Activated T-helper 2 cell treated with anti-CD3 and anti-CD28 coated beads, Interferon-gamma antibody, Interleukin-2, Interleukin-4, amounts not matched to agents 10 μg/mL and 5 μg/mL and 100 μg/mL, durations not matched to agents 14 hours and 24 hours and 36 hours (primary cell): ENCODE results near the gene DNAH17. TPM values are rescaled to one million over a fixed set of nuclear protein-coding genes. Genes with fewer than 3 reads are reported as not detected.

Source experiments
- DNase-seq: peaks from one replicate; pipeline ENCODE4 v3.0.0; 2021; ENCODE audit warnings: low spot score
- H3K27ac Mint-ChIP-seq: one replicate; pipeline ENCODE4 v1.8.0; 2021; ENCODE audit warnings: mixed read lengths
- H3K27me3 Mint-ChIP-seq: one replicate; pipeline ENCODE4 v1.8.0; 2021; ENCODE audit warnings: low read depth, mixed read lengths
- H3K36me3 Mint-ChIP-seq: one replicate; pipeline ENCODE4 v1.8.0; 2021; ENCODE audit warnings: low read depth, mixed read lengths
- H3K4me1 Mint-ChIP-seq: one replicate; pipeline ENCODE4 v1.8.0; 2021; ENCODE audit warnings: low read depth, mixed read lengths
- H3K4me3 Mint-ChIP-seq: one replicate; pipeline ENCODE4 v1.8.0; 2021; ENCODE audit warnings: low read depth, mild to moderate bottlenecking, moderate library complexity, mixed read lengths
- H3K9me3 Mint-ChIP-seq: one replicate; pipeline ENCODE4 v1.8.0; 2021; ENCODE audit warnings: mixed read lengths
- intact Hi-C: fragments of 100-400 bp; cut with micrococcal nuclease; formaldehyde crosslinking; loops from one replicate; pipeline ENCODE4 v1.15.1; 2023
- total RNA-seq: library from RNA; stranded (reverse); gene quantifications from 2 replicates; pipeline ENCODE4 v1.2.3, GENCODE V29; 2022

The DNAH17 gene
- total RNA-seq, 1 donor from 2014 or later, result 0.30 TPM

GRCh38 chr17:78615631-78616030 lies 38.4 kb upstream of the DNAH17 start:
- intact Hi-C loops, result no loop called here
- no peak overlapping the region for H3K4me3 Mint-ChIP-seq
- H3K9me3 Mint-ChIP-seq, result no peaks in the 10 kb centered on the region
- H3K36me3 Mint-ChIP-seq, result no peaks in the 10 kb centered on the region
- H3K27ac Mint-ChIP-seq, result no peak overlapping the region
- no peaks in the 10 kb centered on the region for H3K4me1 Mint-ChIP-seq
- peaks cover 4% of the 10 kb centered on the region for H3K27me3 Mint-ChIP-seq
- no peak for DNase-seq

- Mint-ChIP-seq H3K27ac (no peak overlapping the region), H3K9me3 (no peaks in the 10 kb centered on the region), H3K4me3 (no peak overlapping the region), H3K27me3 (peaks cover 1% of the 10 kb centered on the region), H3K36me3 (no peaks in the 10 kb centered on the region), H3K4me1 (no peaks in the 10 kb centered on the region)
- DNase-seq, result no peak
- intact Hi-C loops, result no loop called here
Observed at GRCh38 chr17:78613416-78613815, 36.2 kb upstream of the DNAH17 start.

- no peaks in the 10 kb centered on the region for H3K4me1 Mint-ChIP-seq
- no peak for DNase-seq
- peaks cover 1% of the 10 kb centered on the region for H3K27me3 Mint-ChIP-seq
- intact Hi-C loops, result no loop called here
- H3K36me3 Mint-ChIP-seq, result no peaks in the 10 kb centered on the region
- no peak overlapping the region for H3K27ac Mint-ChIP-seq
- H3K9me3 Mint-ChIP-seq, result no peaks in the 10 kb centered on the region
- H3K4me3 Mint-ChIP-seq, result no peak overlapping the region
Observed at GRCh38 chr17:78611607-78612006, 34.4 kb upstream of the DNAH17 start.

GRCh38 chr17:78610951-78611511 lies 33.8 kb upstream of the DNAH17 start:
- Mint-ChIP-seq H3K36me3 (no peaks in the 10 kb centered on the region), H3K27ac (no peak overlapping the region), H3K9me3 (no peaks in the 10 kb centered on the region), H3K27me3 (peaks cover 1% of the 10 kb centered on the region), H3K4me3 (no peak overlapping the region), H3K4me1 (no peaks in the 10 kb centered on the region)
- DNase-seq, result no peak
- intact Hi-C loops, result no loop called here

- no peaks in the 10 kb centered on the region for H3K36me3 Mint-ChIP-seq
- no peak for DNase-seq
- peaks cover 1% of the 10 kb centered on the region for H3K27me3 Mint-ChIP-seq
- H3K4me3 Mint-ChIP-seq, result no peak overlapping the region
- no peaks in the 10 kb centered on the region for H3K9me3 Mint-ChIP-seq
- no peaks in the 10 kb centered on the region for H3K4me1 Mint-ChIP-seq
- H3K27ac Mint-ChIP-seq, result no peak overlapping the region
- intact Hi-C loops, result no loop called here
Observed at GRCh38 chr17:78609191-78609641, 32.0 kb upstream of the DNAH17 start.

GRCh38 chr17:78608804-78609186 lies 31.6 kb upstream of the DNAH17 start:
- intact Hi-C loops, result no loop called here
- no peak for DNase-seq
- Mint-ChIP-seq H3K4me3 (no peak overlapping the region), H3K27ac (no peak overlapping the region), H3K27me3 (peaks cover 1% of the 10 kb centered on the region), H3K9me3 (no peaks in the 10 kb centered on the region), H3K4me1 (no peaks in the 10 kb centered on the region), H3K36me3 (no peaks in the 10 kb centered on the region)

GRCh38 chr17:78608122-78608803 lies 31.1 kb upstream of the DNAH17 start:
- Mint-ChIP-seq H3K9me3 (no peaks in the 10 kb centered on the region), H3K27me3 (no peaks in the 10 kb centered on the region), H3K4me3 (no peak overlapping the region), H3K27ac (no peak overlapping the region), H3K4me1 (no peaks in the 10 kb centered on the region), H3K36me3 (no peaks in the 10 kb centered on the region)
- intact Hi-C loops, result no loop called here
- no peak for DNase-seq

- Mint-ChIP-seq H3K4me3 (no peak overlapping the region), H3K27me3 (no peaks in the 10 kb centered on the region), H3K27ac (no peak overlapping the region), H3K9me3 (no peaks in the 10 kb centered on the region), H3K36me3 (no peaks in the 10 kb centered on the region), H3K4me1 (no peaks in the 10 kb centered on the region)
- DNase-seq, result no peak
- intact Hi-C loops, result no loop called here
Observed at GRCh38 chr17:78607038-78607437, 29.8 kb upstream of the DNAH17 start.

- intact Hi-C loops, result no loop called here
Observed at GRCh38 chr17:78605886-78606285, 28.7 kb upstream of the DNAH17 start.

GRCh38 chr17:78605429-78605828 lies 28.2 kb upstream of the DNAH17 start:
- no peaks in the 10 kb centered on the region for H3K9me3 Mint-ChIP-seq
- H3K36me3 Mint-ChIP-seq, result no peaks in the 10 kb centered on the region
- H3K27ac Mint-ChIP-seq, result no peak overlapping the region
- H3K4me1 Mint-ChIP-seq, result no peaks in the 10 kb centered on the region
- no peak overlapping the region for H3K4me3 Mint-ChIP-seq
- peaks cover 1% of the 10 kb centered on the region for H3K27me3 Mint-ChIP-seq
- intact Hi-C loops, result no loop called here
- no peak for DNase-seq

More at GRCh38 chr17:78605886-78606285, 28.7 kb upstream of the DNAH17 start:
- no peaks in the 10 kb centered on the region for H3K27me3 Mint-ChIP-seq
- H3K4me1 Mint-ChIP-seq, result no peaks in the 10 kb centered on the region
- no peaks in the 10 kb centered on the region for H3K9me3 Mint-ChIP-seq
- H3K27ac Mint-ChIP-seq, result no peak overlapping the region
- no peaks in the 10 kb centered on the region for H3K36me3 Mint-ChIP-seq
- DNase-seq, result no peak
- no peak overlapping the region for H3K4me3 Mint-ChIP-seq

- Mint-ChIP-seq H3K9me3 (no peaks in the 10 kb centered on the region), H3K27me3 (peaks cover 6% of the 10 kb centered on the region), H3K4me1 (peaks cover 10% of the 10 kb centered on the region), H3K36me3 (no peaks in the 10 kb centered on the region), H3K27ac (no peak overlapping the region), H3K4me3 (no peak overlapping the region)
- no peak for DNase-seq
- intact Hi-C loops, result no loop called here
Observed at GRCh38 chr17:78602246-78602645, 25.1 kb upstream of the DNAH17 start.

GRCh38 chr17:78601577-78602190 lies 24.5 kb upstream of the DNAH17 start:
- peaks cover 6% of the 10 kb centered on the region for H3K27me3 Mint-ChIP-seq
- no peak overlapping the region for H3K27ac Mint-ChIP-seq
- intact Hi-C loops, result no loop called here
- H3K36me3 Mint-ChIP-seq, result no peaks in the 10 kb centered on the region
- H3K4me1 Mint-ChIP-seq, result peaks cover 10% of the 10 kb centered on the region
- DNase-seq, result no peak
- no peak overlapping the region for H3K4me3 Mint-ChIP-seq
- H3K9me3 Mint-ChIP-seq, result no peaks in the 10 kb centered on the region

GRCh38 chr17:78600181-78600721 lies 23.1 kb upstream of the DNAH17 start:
- H3K9me3 Mint-ChIP-seq, result no peaks in the 10 kb centered on the region
- no peaks in the 10 kb centered on the region for H3K36me3 Mint-ChIP-seq
- intact Hi-C loops, result no loop called here
- no peak for DNase-seq
- H3K4me3 Mint-ChIP-seq, result no peak overlapping the region
- peaks cover 6% of the 10 kb centered on the region for H3K27me3 Mint-ChIP-seq
- peaks cover 15% of the 10 kb centered on the region for H3K4me1 Mint-ChIP-seq
- H3K27ac Mint-ChIP-seq, result no peak overlapping the region
